K562 (cell line): Measurements from ENCODE around the gene RBM12. TPM values are rescaled to one million over a fixed set of nuclear protein-coding genes. Genes with fewer than 3 reads are reported as not detected.

Experiments
- ATAC-seq: fragments of 200-7000 bp; cut with Tn5 transposase; 3 replicates; pipeline ENCODE4 v1.9.1; 2020; ENCODE audit warnings: moderate library complexity
- BruUV-seq: library from RNA; stranded (reverse); fragments of 400-500 nt; replicated peaks from 2 replicates; lab custom pipeline; 2021; lab: Mats Ljungman, UMichigan
- CTCF ChIA-PET: fragments of 300-600 bp; formaldehyde crosslinking; extraction: SDS; loops from one replicate; lab custom pipeline; 2021; ENCODE audit warnings: low intra/inter-chr PET ratio; lab: Yijun Ruan, JAX
- POLR2A ChIA-PET: fragments of 300-600, 350-650 bp; sonication (Branson Sonifier 250); formaldehyde crosslinking; extraction: SDS; loops from one replicate; lab custom pipeline; 2021; ENCODE audit warnings: antibody characterized with exemption, inconsistent platforms; lab: Yijun Ruan, JAX
- DNase-seq, 4 experiments: peaks; one replicate each; pipeline versions ENCODE4 v3.0.0 to v3.0.0-alpha.2; 2011 to 2018; ENCODE audit warnings: low spot score in 3 of 4, mixed read lengths in 3 of 4; ENCODE audit errors: extremely low read depth in 1 of 4
- FAIRE-seq: peaks from 2 replicates; lab custom pipeline; 2011; peaks lifted over from hg19 to GRCh38; lab: Jason Lieb, UNC
- H2AFZ ChIP-seq: 2 replicates; pipeline ENCODE4 v1.6.0; 2011; ENCODE audit warnings: low read depth, low read length, control low read depth, inconsistent platforms
- H3K27ac ChIP-seq: fragments of 200-600 bp; 3 replicates; pipeline ENCODE4 v1.8.0; 2011; ENCODE audit warnings: low read depth, mild to moderate bottlenecking, control low read depth, inconsistent platforms, low read length, moderate library complexity, mixed read lengths; ENCODE audit errors: extremely low read depth
- H3K27me3 ChIP-seq, 2 experiments: fragments of 300-600 bp in 1 of 2; 2 replicates in 1 of 2; 3 replicates in 1 of 2; pipeline versions ENCODE4 v1.6.0 to v1.8.0; 2011; ENCODE audit warnings: inconsistent platforms in 2 of 2, low read length in 2 of 2, mild to moderate bottlenecking in 1 of 2, mixed read lengths in 1 of 2, moderate library complexity in 1 of 2; ENCODE audit not compliant: control insufficient read depth in 2 of 2, insufficient read depth in 2 of 2
- H3K36me3 ChIP-seq: fragments of 300-600 bp; 3 replicates; pipeline ENCODE4 v1.8.0; 2011; ENCODE audit warnings: mild to moderate bottlenecking, low read length, inconsistent platforms; ENCODE audit not compliant: control insufficient read depth, insufficient read depth
- H3K4me1 ChIP-seq, 2 experiments: fragments of 200-600 bp in 1 of 2; replicated peaks in 1 of 2; 2 replicates in 1 of 2; 3 replicates in 1 of 2; pipeline versions ENCODE4 v1.5.1 to v1.8.0; 2011; ENCODE audit warnings: inconsistent platforms in 2 of 2, low read length in 2 of 2, mild to moderate bottlenecking in 1 of 2, mixed read lengths in 1 of 2, moderate library complexity in 1 of 2; ENCODE audit not compliant: control insufficient read depth in 2 of 2, insufficient read depth in 2 of 2
- H3K4me2 ChIP-seq: 2 replicates; pipeline ENCODE4 v1.6.1; 2011; ENCODE audit warnings: low read length, control low read depth, inconsistent platforms, mixed read lengths; ENCODE audit not compliant: insufficient read depth
- H3K4me3 ChIP-seq: fragments of 200-600 bp; sonication (generic), shearing (Covaris generic); 2 replicates; pipeline ENCODE4 v1.5.1; 2016; ENCODE audit warnings: control low read depth, inconsistent platforms
- H3K79me2 ChIP-seq: fragments of 200-600 bp; 3 replicates; pipeline ENCODE4 v1.8.0; 2011; ENCODE audit warnings: low read length, inconsistent platforms; ENCODE audit not compliant: control insufficient read depth, insufficient read depth
- H3K9ac ChIP-seq, 2 experiments: 2 replicates each; pipeline versions ENCODE4 v1.6.0 to v1.6.1; 2011; ENCODE audit warnings: low read depth in 2 of 2, low read length in 2 of 2, control low read depth in 1 of 2, inconsistent platforms in 1 of 2, mild to moderate bottlenecking in 1 of 2, mixed read lengths in 1 of 2; ENCODE audit not compliant: insufficient read depth in 1 of 2
- H3K9me1 ChIP-seq: one replicate; pipeline ENCODE4 v1.6.0; 2011; ENCODE audit warnings: inconsistent platforms, mild to moderate bottlenecking, low read length, moderate library complexity; ENCODE audit not compliant: control insufficient read depth, insufficient read depth
- H3K9me3 ChIP-seq: replicated peaks from 2 replicates; pipeline ENCODE4 v1.5.1; 2011; ENCODE audit warnings: low read depth, low read length, inconsistent platforms; ENCODE audit not compliant: control insufficient read depth, insufficient read depth
- H4K20me1 ChIP-seq: replicated peaks from 2 replicates; pipeline ENCODE4 v1.6.1; 2011; ENCODE audit warnings: low read length, inconsistent platforms, mixed read lengths; ENCODE audit not compliant: control insufficient read depth, insufficient read depth
- ATF3 ChIP-seq, 2 experiments: fragments of 450-650 bp in 1 of 2; sonication (generic) in 1 of 2; formaldehyde crosslinking in 1 of 2; IDR thresholded peaks in 1 of 2; conservative IDR thresholded peaks in 1 of 2; 2 replicates each; pipeline versions ENCODE4 v1.6.1 to v1.8.1; 2016 to 2023; ENCODE audit warnings: mild to moderate bottlenecking in 2 of 2, moderate library complexity in 2 of 2, inconsistent platforms in 1 of 2, missing genetic modification reagents in 1 of 2
- EWSR1 ChIP-seq: fragments of 450-650 bp; IDR thresholded peaks from 2 replicates; pipeline ENCODE4 v1.6.1; 2018; ENCODE audit warnings: borderline replicate concordance, mild to moderate bottlenecking, low read depth, moderate library complexity; ENCODE audit not compliant: partially characterized antibody
- FIP1L1 ChIP-seq: fragments of 200-400 bp; formaldehyde crosslinking; IDR thresholded peaks from 2 replicates; pipeline ENCODE4 v1.6.1; 2018; ENCODE audit warnings: mild to moderate bottlenecking, low read depth, low read length; ENCODE audit not compliant: poor library complexity, severe bottlenecking
- GATA2 ChIP-seq: sonication (generic); formaldehyde crosslinking; IDR thresholded peaks from 2 replicates; pipeline ENCODE4 v1.4.0; 2020; ENCODE audit warnings: mild to moderate bottlenecking, missing genetic modification reagents
- KAT7 ChIP-seq: sonication (generic); formaldehyde crosslinking; IDR thresholded peaks from 2 replicates; pipeline ENCODE4 v1.8.0; 2022; ENCODE audit warnings: missing genetic modification reagents, mild to moderate bottlenecking, borderline replicate concordance
- MBD2 ChIP-seq: sonication (generic); IDR thresholded peaks from 2 replicates; pipeline ENCODE4 v1.6.1; 2016; ENCODE audit warnings: low read depth, borderline replicate concordance
- PHF20 ChIP-seq: fragments of 450-650 bp; IDR thresholded peaks from 2 replicates; pipeline ENCODE4 v1.6.1; 2018; ENCODE audit not compliant: partially characterized antibody
- PHF8 ChIP-seq: fragments of 200-600 bp; sonication (generic); IDR thresholded peaks from 2 replicates; pipeline ENCODE4 v1.6.1; 2012; ENCODE audit warnings: mixed run types, mild to moderate bottlenecking, inconsistent platforms, low read length, moderate library complexity, borderline replicate concordance
- RBM22 ChIP-seq: fragments of 200-400 bp; formaldehyde crosslinking; IDR thresholded peaks from 2 replicates; pipeline ENCODE4 v1.6.1; 2018; ENCODE audit warnings: low read length, low read depth; ENCODE audit not compliant: poor library complexity, severe bottlenecking
- RUNX1 ChIP-seq: sonication (generic); IDR thresholded peaks from 2 replicates; pipeline ENCODE4 v1.6.1; 2016; ENCODE audit warnings: antibody characterized with exemption, low read depth
- SP1 ChIP-seq: sonication (generic); formaldehyde crosslinking; IDR thresholded peaks from 2 replicates; pipeline ENCODE4 v1.8.1; 2022; ENCODE audit warnings: mild to moderate bottlenecking, missing genetic modification reagents
- SRSF1 ChIP-seq: fragments of 200-400 bp; formaldehyde crosslinking; IDR thresholded peaks from 2 replicates; pipeline ENCODE4 v1.6.1; 2017; ENCODE audit warnings: mild to moderate bottlenecking, low read depth, low read length, moderate library complexity
- TBP ChIP-seq: optimal IDR thresholded peaks from 2 replicates; pipeline ENCODE3; 2011; ENCODE audit warnings: low read depth, low read length, improper control_type of control experiment
- ZNF124 ChIP-seq: sonication (generic); formaldehyde crosslinking; IDR thresholded peaks from 2 replicates; pipeline ENCODE4 v1.8.1; 2022; ENCODE audit warnings: missing genetic modification reagents
- ZNF444 ChIP-seq: fragments of 250-450 bp; sonication (Bioruptor Pico); IDR thresholded peaks from 2 replicates; pipeline ENCODE4 v1.4.0; 2020; ENCODE audit warnings: mild to moderate bottlenecking, moderate library complexity
- ZNF551 ChIP-seq: fragments of 250-450 bp; sonication (Bioruptor Pico); IDR thresholded peaks from 2 replicates; pipeline ENCODE4 v1.5.0; 2021; ENCODE audit warnings: mild to moderate bottlenecking, moderate library complexity
- WGBS: fragments of 100-300 bp; shearing (Covaris generic); methylation state at CpG from one replicate; pipeline ENCODE4 v1.1.6; 2016; ENCODE audit warnings: low coverage, mixed read lengths; ENCODE audit not compliant: insufficient coverage; ENCODE audit errors: missing lambda C conversion rate; 5-methylcytosine and 5-hydroxymethylcytosine counted together
- in situ Hi-C: fragments of 300-500 bp; cut with MboI; formaldehyde crosslinking; loops from 4 replicates; pipeline ENCODE4 v1.15.0; 2018; ENCODE audit warnings: inconsistent platforms, mixed read lengths
- intact Hi-C: fragments of 100-400 bp; cut with micrococcal nuclease; formaldehyde crosslinking; loops from 2 replicates; pipeline ENCODE4 v1.14.2; 2022
- polyA plus RNA-seq, 8 experiments: library from polyadenylated mRNA; depleted of rRNA in 4 of 8; stranded (reverse) in 5 of 8; unstranded in 3 of 8; fragments of >200 nt; fragmentation: Nextera tagmentation in 2 of 8; fragmentation: Illumina TruSeq in 1 of 8; extraction: Ambion mirVana in 2 of 8; extraction: Trizol in 1 of 8; gene quantifications; 2 replicates each; pipeline versions ENCODE4 v1.2.1 to v1.2.3, GENCODE V29; 2011 to 2014; ENCODE audit warnings: inconsistent platforms in 1 of 8, missing spikeins in 1 of 8
- total RNA-seq, 7 experiments: library from RNA; depleted of rRNA in 6 of 7; stranded (reverse); fragments of >200 nt in 6 of 7; fragmentation: Illumina TruSeq in 2 of 7; extraction: Trizol in 2 of 7; gene quantifications; 2 replicates each; pipeline versions ENCODE4 v1.2.1 to v1.2.3, GENCODE V29; 2011 to 2021; ENCODE audit warnings: low replicate concordance in 1 of 7

RBM12 gene
- total and polyA plus RNA-seq, 9 of the 15 experiments (the other 6 are each of a cell fraction or from before 2014, with no cell fraction given) = 5.0 to 162 (median 73.3) TPM

- ATAC-seq (no peak), FAIRE-seq (no peak), DNase-seq (no peak)
- TF ChIP-seq SP1 (CRISPR knock-in tag) (no peak), ZNF124 (no peak), ZNF551 (no peak), SRSF1 (no peak), PHF20 (no peak), MBD2 (no peak), GATA2 (no peak), ATF3 (IDR thresholded peaks at IDR 0.05) (no peak), ATF3 (CRISPR knock-in tag; conservative IDR thresholded peaks at IDR 0.05) (no peak), TBP (no peak), RUNX1 (no peak), EWSR1 (no peak), FIP1L1 (no peak), RBM22 (no peak), ZNF444 (no peak), PHF8 (no peak), KAT7 (CRISPR knock-in tag) (no peak)
- Histone ChIP-seq H3K4me1 (no peaks in the 10 kb centered on the region), H3K9me3 (no peaks in the 10 kb centered on the region), H3K27ac (no peak overlapping the region), H4K20me1 (no peaks in the 10 kb centered on the region), H3K4me3 (no peak overlapping the region), H3K9me1 (no peaks in the 10 kb centered on the region), H3K27me3 (no peaks in the 10 kb centered on the region), H3K4me2 (no peak overlapping the region), H3K79me2 (no peaks in the 10 kb centered on the region), H2AFZ (no peak overlapping the region), H3K36me3 (peaks cover 50% of the 10 kb centered on the region; the same call in 2 of the 3 replicates), H3K9ac (no peak overlapping the region)
- ChIA-PET CTCF (no interaction called here), POLR2A (interaction anchor here (0.9 to 1.1 kb wide), 3 partner anchors 11 to 32 kb away, joined by 3 read pairs; no protein-coding TSS in a partner anchor)
- in situ Hi-C loops (no loop called here), intact Hi-C loops (no loop called here)
- no TSS peak for BruUV-seq
- 95% methylated on average over 6 of the region's 6 CpGs for WGBS
Measured at GRCh38 chr20:35625584-35626385, 38.9 kb downstream of the RBM12 start.
